GM23338 (cell line): Measurements from ENCODE around the gene OCA2. TPM values are rescaled to one million over a fixed set of nuclear protein-coding genes. Genes with fewer than 3 reads are reported as not detected.

Experiments used
- ATAC-seq: fragments of 200-7000 bp; cut with Tn5 transposase; 3 replicates; pipeline ENCODE4 v1.9.1; 2020
- DNase-seq: peaks from one replicate; pipeline ENCODE4 v3.0.0-alpha.2; 2015; ENCODE audit warnings: low spot score
- H2AFZ ChIP-seq: fragments of 200-600 bp; sonication (generic); 2 replicates; pipeline ENCODE4 v1.8.0; 2016; ENCODE audit warnings: antibody characterized with exemption, mild to moderate bottlenecking, moderate library complexity
- H3F3A ChIP-seq: fragments of 200-600 bp; sonication (generic); replicated peaks from 2 replicates; pipeline ENCODE4 v1.8.0; 2017; ENCODE audit warnings: antibody characterized with exemption, mixed run types, low read depth
- H3K27ac ChIP-seq: fragments of 200-600 bp; sonication (generic); 2 replicates; pipeline ENCODE4 v1.6.1; 2016; ENCODE audit warnings: low read depth
- H3K27me3 ChIP-seq: fragments of 200-600 bp; sonication (generic); 2 replicates; pipeline ENCODE4 v1.8.0; 2016; ENCODE audit warnings: mild to moderate bottlenecking, mixed run types, moderate library complexity; ENCODE audit not compliant: insufficient read depth
- H3K36me3 ChIP-seq: fragments of 200-600 bp; sonication (generic); 2 replicates; pipeline ENCODE4 v1.8.0; 2016; ENCODE audit warnings: mild to moderate bottlenecking; ENCODE audit not compliant: insufficient read depth
- H3K4me1 ChIP-seq: fragments of 200-600 bp; sonication (generic); 2 replicates; pipeline ENCODE4 v1.8.0; 2016; ENCODE audit warnings: mild to moderate bottlenecking, moderate library complexity; ENCODE audit not compliant: insufficient read depth
- H3K4me2 ChIP-seq: fragments of 200-600 bp; sonication (generic); 2 replicates; pipeline ENCODE4 v1.7.1; 2017; ENCODE audit warnings: mixed run types
- H3K4me3 ChIP-seq: fragments of 200-600 bp; sonication (generic); 2 replicates; pipeline ENCODE4 v1.6.1; 2016; ENCODE audit warnings: mixed run types
- H3K79me2 ChIP-seq: fragments of 200-600 bp; sonication (generic); replicated peaks from 2 replicates; pipeline ENCODE4 v1.8.0; 2017; ENCODE audit warnings: mild to moderate bottlenecking; ENCODE audit not compliant: insufficient read depth
- H3K9me2 ChIP-seq: fragments of 200-600 bp; sonication (generic); 2 replicates; pipeline ENCODE4 v1.8.0; 2017; ENCODE audit not compliant: insufficient read depth
- H4K20me1 ChIP-seq: fragments of 200-600 bp; sonication (generic); replicated peaks from 2 replicates; pipeline ENCODE4 v1.8.0; 2017; ENCODE audit warnings: mild to moderate bottlenecking; ENCODE audit not compliant: insufficient read depth
- H3K27ac Mint-ChIP-seq: 2 replicates; pipeline ENCODE4 v1.8.0; 2020; ENCODE audit warnings: inconsistent platforms, mild to moderate bottlenecking, moderate library complexity, mixed read lengths
- H3K27me3 Mint-ChIP-seq: 3 replicates; pipeline ENCODE4 v1.8.0; 2022; ENCODE audit warnings: low read depth, mild to moderate bottlenecking, moderate library complexity, mixed read lengths, inconsistent platforms; ENCODE audit not compliant: insufficient read depth, poor library complexity
- H3K36me3 Mint-ChIP-seq: 3 replicates; pipeline ENCODE4 v1.8.0; 2021; ENCODE audit warnings: low read depth, mild to moderate bottlenecking, inconsistent platforms, moderate library complexity, mixed read lengths
- H3K4me1 Mint-ChIP-seq: 3 replicates; pipeline ENCODE4 v1.8.0; 2020; ENCODE audit warnings: mild to moderate bottlenecking, inconsistent platforms, mixed read lengths
- H3K4me3 Mint-ChIP-seq: 3 replicates; pipeline ENCODE4 v1.8.0; 2021; ENCODE audit warnings: moderate library complexity, mild to moderate bottlenecking, inconsistent platforms, mixed read lengths
- H3K9me3 Mint-ChIP-seq: 3 replicates; pipeline ENCODE4 v1.8.0; 2020; ENCODE audit warnings: moderate library complexity, mild to moderate bottlenecking, inconsistent platforms, mixed read lengths
- CTCF ChIP-seq, 2 experiments: fragments of 200-600 bp in 1 of 2; sonication (generic) in 1 of 2; conservative IDR thresholded peaks; 2 replicates each; pipeline versions ENCODE4 v1.5.1 to v1.6.1; 2016 to 2017; ENCODE audit warnings: antibody characterized with exemption in 2 of 2, low read depth in 2 of 2, mild to moderate bottlenecking in 2 of 2, moderate library complexity in 1 of 2
- EZH2 ChIP-seq: fragments of 200-600 bp; sonication (generic); IDR thresholded peaks from one replicate; pipeline ENCODE4 v1.8.0; 2017; ENCODE audit warnings: antibody characterized with exemption, mild to moderate bottlenecking, low read depth; ENCODE audit not compliant: unreplicated experiment
- NANOG ChIP-seq: IDR thresholded peaks from 2 replicates; pipeline ENCODE4 v1.6.1; 2016; ENCODE audit warnings: antibody characterized with exemption, borderline replicate concordance
- POLR2AphosphoS5 ChIP-seq: IDR thresholded peaks from 2 replicates; pipeline ENCODE4 v1.6.1; 2016; ENCODE audit warnings: antibody characterized with exemption, low read depth
- ZNF114 ChIP-seq: fragments of 250-450 bp; sonication (Bioruptor Pico); IDR thresholded peaks from 2 replicates; pipeline ENCODE4 v1.5.0; 2020; ENCODE audit warnings: mild to moderate bottlenecking, moderate library complexity
- ZNF331 ChIP-seq: fragments of 250-450 bp; sonication (Bioruptor Pico); IDR thresholded peaks from 2 replicates; pipeline ENCODE4 v1.5.0; 2020; ENCODE audit warnings: low read depth, mild to moderate bottlenecking, moderate library complexity
- ZNF462 ChIP-seq: fragments of 250-450 bp; sonication (Bioruptor Pico); IDR thresholded peaks from 2 replicates; pipeline ENCODE4 v1.5.0; 2020; ENCODE audit warnings: mild to moderate bottlenecking, moderate library complexity
- polyA plus RNA-seq: library from polyadenylated mRNA; unstranded; fragments of >200 nt; fragmentation: Nextera tagmentation; extraction: Ambion mirVana; gene quantifications from 2 replicates; pipeline ENCODE4 v1.2.1, GENCODE V29; 2016
- total RNA-seq: library from RNA; depleted of rRNA; stranded (reverse); fragments of >200 nt; shearing (Covaris generic); gene quantifications from 2 replicates; pipeline ENCODE4 v1.2.3, GENCODE V29; 2014

OCA2 gene
- total and polyA plus RNA-seq, 2 experiments from 2014 or later: 0.40 to 0.69 TPM

- Histone ChIP-seq H3K79me2 (no peaks in the 10 kb centered on the region), H3K4me1 (no peaks in the 10 kb centered on the region), H2AFZ (0 out of 2 replicates have a peak overlapping the region, but pooled peaks have one; percentile 14), H3K36me3 (no peaks in the 10 kb centered on the region), H4K20me1 (no peaks in the 10 kb centered on the region), H3K4me3 (no peak overlapping the region), H3F3A (no peaks in the 10 kb centered on the region), H3K27ac (no peak overlapping the region), H3K27me3 (no peaks in the 10 kb centered on the region), H3K9me2 (no peaks in the 10 kb centered on the region), H3K4me2 (no peak overlapping the region)
- H3K27me3 Mint-ChIP-seq: peaks cover 2% of the 10 kb centered on the region
- no peaks in the 10 kb centered on the region for H3K36me3 Mint-ChIP-seq
- ATAC-seq (no peak), DNase-seq (no peak)
- TF ChIP-seq ZNF331 (no peak), POLR2AphosphoS5 (no peak), ZNF114 (no peak), NANOG (no peak), EZH2 (no peak), ZNF462 (CRISPR knock-in tag) (no peak), CTCF (conservative IDR thresholded peaks at IDR 0.05; ENCODE audit: low read depth in 2 of 2) (no peak)
- no peak overlapping the region for H3K27ac Mint-ChIP-seq
- no peaks in the 10 kb centered on the region for H3K9me3 Mint-ChIP-seq
- peaks cover 10% of the 10 kb centered on the region; the same call in 2 of the 3 replicates for H3K4me1 Mint-ChIP-seq
- H3K4me3 Mint-ChIP-seq: no peak overlapping the region
Measured at GRCh38 chr15:27870320-27870719, 228.8 kb downstream of the OCA2 start.
